ENCODE measurements around the gene GLB1L.

GLB1L gene

DNA sequence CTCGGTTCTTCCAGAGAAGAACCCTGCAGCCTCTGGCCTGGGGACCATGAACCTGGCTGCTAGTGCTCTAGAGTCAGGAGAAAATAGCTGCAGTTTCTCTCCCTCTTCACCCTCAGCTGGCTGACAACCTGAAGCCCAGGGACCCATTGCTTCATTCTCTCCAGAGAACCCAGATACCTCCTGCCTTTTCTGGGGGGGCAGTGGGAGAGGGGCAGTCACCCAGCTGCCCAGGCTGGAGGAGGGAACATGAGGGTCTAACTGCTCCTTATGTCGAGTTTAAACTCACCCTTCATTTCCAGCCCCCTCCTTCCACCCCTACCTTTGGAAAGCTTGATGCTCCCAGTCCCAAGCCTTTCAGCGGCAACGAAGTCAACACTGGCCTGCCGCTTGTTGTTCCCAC, 46.3 kb downstream of the GLB1L start:
- Histone ChIP-seq H3K27me3 (peaks cover 0 to 33% of the 10 kb centered on the region in 2 donors), H3K27ac (no peak overlapping the region), H3K4me3 (no peak overlapping the region), H3K4me1 (no peaks in the 10 kb centered on the region), H3K9me3 (no peaks in the 10 kb centered on the region), H3K36me3 (no peaks in the 10 kb centered on the region)
- TF ChIP-seq CTCF (IDR thresholded peaks at IDR 0.05): no peak
- intact Hi-C loops (cut with DNase I; ENCODE audit: low total_unique reads): loop anchor here (10.0 kb wide), 1 partner anchor 504 kb away; no protein-coding TSS in a partner anchor
- no peak for DNase-seq

- Histone ChIP-seq H3K4me1 (no peaks in the 10 kb centered on the region), H3K27me3 (peaks cover 0 to 33% of the 10 kb centered on the region in 2 donors), H3K27ac (no peak overlapping the region), H3K4me3 (no peak overlapping the region), H3K36me3 (no peaks in the 10 kb centered on the region), H3K9me3 (no peaks in the 10 kb centered on the region)
- DNase-seq: no peak
- no peak for TF ChIP-seq CTCF (IDR thresholded peaks at IDR 0.05)
- intact Hi-C loops (cut with DNase I; ENCODE audit: low total_unique reads): loop anchor here (10.0 kb wide), 1 partner anchor 503 kb away; no protein-coding TSS in a partner anchor
These were observed 47.9 kb downstream of the GLB1L start for GRCh38 chr2:219197388-219197787.

- no peak for TF ChIP-seq CTCF (IDR thresholded peaks at IDR 0.05)
- intact Hi-C loops (cut with DNase I; ENCODE audit: low total_unique reads): no loop called here
- Histone ChIP-seq H3K4me3 (no peak overlapping the region), H3K9me3 (no peaks in the 10 kb centered on the region), H3K27ac (no peak overlapping the region), H3K36me3 (peaks cover 24 to 30% (median 29%) of the 10 kb centered on the region in 3 donors), H3K4me1 (no peaks in the 10 kb centered on the region), H3K27me3 (no peaks in the 10 kb centered on the region)
- no peak for DNase-seq
These were observed 58.3 kb downstream of the GLB1L start for GRCh38 chr2:219186754-219187456.
